ENCODE results near the gene TBC1D7.

Gene TBC1D7

DNA sequence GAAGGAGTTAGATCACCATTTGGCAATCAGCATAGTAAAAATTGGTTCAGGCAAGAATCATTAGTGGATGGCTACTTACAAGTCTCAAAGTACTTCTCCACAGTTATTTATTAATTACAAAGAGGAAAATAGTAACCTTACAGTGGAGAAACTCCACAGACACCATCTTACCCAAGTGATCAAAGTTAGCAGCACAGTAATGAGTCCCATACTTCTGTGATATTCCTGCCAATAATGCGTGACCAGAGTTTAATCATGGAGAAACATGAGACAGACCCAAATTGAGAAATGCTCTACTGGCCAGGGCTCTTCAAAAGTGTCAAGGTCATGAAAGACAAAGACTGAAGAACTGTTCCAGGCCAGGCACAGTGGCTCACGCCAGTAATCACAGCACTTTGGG, 9.5 kb downstream of the TBC1D7 start:
- DNase-seq: no peak

DNA sequence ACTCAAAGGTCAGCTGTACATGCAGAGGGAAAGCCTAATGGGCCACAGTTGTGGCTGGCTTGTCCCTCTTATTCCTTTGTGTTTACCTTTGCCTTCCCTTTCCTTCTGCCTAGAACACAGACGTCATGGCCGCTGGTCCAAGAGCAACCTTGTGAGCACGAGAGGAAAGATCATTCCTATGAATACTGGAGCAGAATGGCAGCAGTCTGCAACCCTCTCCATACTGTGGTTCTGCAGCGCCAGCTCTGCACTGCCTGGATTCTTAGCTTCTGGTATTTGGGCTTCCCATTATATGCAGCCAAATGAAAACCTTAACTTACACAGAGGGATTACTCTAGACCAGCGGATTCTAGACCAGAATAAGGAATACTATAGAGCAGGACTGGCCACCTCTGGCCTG, 12.4 kb downstream of the TBC1D7 start:
- DNase-seq: no peak

DNA sequence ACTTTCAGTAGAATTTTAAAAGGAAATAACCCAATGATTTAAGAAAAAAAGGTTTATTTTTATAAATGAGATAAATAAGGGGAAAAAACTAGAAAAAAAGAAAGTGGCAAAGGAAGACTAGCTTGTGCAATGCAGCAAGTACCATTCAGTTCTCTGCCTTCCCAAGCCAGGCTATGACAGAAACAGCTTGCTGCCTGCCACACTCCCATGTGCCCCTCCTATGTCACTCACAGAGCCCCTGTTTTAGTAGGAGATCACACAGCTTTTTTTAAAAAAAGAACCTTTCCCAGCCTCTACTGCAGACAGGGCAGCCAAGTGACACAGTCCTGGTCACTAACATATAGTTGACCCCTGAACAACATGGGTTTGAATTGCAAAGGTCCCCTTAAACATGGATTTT, 13.5 kb downstream of the TBC1D7 start:
- DNase-seq: no peak

DNA sequence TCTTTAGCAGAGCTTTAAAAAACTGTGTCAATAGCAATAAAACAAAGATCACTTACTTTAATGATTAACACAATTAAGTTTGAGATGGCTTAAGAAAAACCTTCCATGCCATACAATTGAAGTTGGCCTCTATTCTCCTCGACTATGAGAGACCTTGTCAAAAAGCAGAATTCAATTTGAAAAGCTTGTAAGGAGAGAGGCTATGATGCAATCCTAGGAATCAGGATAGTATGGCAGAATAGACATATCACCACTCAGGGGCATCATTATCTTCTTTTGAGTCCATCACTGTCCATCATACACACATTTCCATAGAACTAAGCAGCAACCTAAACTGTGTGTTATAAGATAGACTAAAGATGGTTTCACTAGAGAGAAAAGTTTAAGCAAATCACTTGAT, 17.2 kb downstream of the TBC1D7 start:
- DNase-seq: no peak

DNA sequence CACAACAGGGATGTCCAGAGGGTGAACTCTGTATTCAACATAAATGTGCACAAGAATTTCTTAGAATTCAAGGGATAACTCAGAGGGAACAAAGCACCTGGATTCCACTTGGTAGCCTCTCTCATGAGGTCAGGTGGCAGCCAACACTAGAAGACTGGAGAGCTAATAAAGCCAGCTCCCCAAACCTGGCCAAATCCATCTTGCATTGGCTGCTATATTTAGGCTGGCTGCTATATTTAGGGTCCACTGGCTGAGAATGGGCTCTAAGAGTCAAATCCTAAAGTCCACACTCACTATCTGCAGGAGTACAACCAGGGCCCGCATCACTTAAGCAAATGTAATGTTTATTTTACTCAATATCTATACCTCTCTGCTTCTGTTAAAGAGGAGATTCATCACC, 20.0 kb downstream of the TBC1D7 start:
- no peak for DNase-seq

DNA sequence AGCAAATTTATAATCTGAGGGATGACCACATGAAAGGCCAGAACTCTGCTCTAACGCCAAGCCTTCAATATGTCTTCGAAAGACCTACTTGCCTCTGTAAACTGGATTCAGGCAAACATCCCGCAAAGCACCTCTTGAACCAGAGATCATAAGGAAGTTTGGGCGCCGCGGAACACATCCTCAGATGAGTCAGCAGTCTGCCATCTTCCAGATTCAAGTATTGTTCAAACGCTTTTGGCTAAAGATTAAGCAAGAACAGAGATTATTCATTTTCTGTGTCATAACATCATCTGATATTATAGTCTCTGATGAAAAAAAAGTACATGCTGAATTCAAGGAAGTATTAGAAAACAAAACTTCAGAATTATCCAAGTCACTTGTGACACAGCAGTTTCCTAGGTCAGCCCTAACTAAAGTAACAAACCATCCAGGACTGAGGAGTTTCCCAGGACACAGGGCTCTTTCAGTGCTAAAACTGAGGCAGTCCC, 20.8 kb downstream of the TBC1D7 start:
- no peak for DNase-seq

DNA sequence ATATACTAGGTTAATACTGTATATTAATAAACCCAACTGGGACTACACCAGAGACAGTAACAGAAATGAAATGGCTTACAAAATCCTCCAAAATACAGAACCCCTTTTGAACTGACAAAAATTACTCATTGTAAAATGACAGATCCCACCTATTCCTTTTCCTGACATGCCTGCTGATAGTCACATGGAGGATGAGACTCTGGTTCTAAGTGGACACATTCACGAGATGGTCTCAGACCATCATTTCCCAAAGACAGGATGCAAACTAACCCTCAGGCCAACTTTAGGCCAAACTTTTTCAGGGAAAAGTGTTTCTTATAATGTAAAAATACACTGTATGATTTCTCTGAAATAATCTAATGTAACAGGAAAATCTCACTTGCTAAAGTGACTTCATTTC, 22.5 kb downstream of the TBC1D7 start:
- DNase-seq: no peak

DNA sequence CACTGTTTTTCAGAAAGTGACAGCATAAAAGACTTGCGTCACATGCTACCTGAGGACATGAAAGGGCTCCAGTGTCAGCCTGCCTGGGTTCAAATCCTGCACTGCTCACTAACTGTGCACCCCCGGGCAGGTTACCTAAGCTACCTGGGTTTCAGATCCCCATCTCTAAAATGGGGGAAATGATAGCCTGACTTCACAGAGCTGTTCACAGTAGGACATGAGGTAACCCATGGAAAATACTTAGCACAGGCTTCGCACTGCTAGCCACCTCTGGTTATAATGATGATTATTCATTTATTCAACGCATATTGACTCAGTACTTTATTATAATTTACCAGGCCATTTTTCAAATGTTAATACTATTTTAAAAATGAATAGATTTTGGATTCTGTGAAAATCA, 23.0 kb downstream of the TBC1D7 start:
- DNase-seq: no peak

DNA sequence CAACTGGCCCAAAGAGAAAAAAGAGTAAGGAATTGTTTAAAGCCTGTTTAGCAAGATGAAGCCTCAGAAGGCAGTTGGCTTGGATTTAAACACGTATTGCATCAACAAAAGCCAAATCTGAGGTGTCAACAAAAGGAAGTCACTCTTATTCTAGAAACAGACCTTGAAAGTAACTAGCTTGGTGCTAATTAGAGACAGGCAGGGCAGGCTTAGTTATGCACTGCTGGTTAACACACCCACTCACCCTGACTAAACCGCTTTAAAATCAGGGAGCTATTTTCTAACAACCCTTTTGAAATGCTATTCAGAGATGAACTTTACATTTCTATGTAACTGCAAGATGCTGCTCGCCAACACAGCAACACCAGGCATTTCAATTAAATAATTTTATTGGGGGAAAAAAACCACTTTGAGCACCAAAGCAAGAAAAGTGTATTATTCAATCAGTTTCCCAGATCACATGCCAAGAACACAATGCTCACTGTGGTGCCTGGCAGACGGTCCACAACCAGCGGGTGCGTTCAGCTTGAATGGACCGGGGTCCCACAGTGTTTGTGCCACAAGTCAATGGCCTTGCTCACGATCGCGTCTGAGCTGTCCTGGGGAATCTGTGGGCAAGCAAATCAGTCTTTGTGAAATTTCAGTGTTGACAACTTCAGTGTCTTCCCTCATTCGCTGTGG, 23.6 kb downstream of the TBC1D7 start:
- no peak for DNase-seq

DNA sequence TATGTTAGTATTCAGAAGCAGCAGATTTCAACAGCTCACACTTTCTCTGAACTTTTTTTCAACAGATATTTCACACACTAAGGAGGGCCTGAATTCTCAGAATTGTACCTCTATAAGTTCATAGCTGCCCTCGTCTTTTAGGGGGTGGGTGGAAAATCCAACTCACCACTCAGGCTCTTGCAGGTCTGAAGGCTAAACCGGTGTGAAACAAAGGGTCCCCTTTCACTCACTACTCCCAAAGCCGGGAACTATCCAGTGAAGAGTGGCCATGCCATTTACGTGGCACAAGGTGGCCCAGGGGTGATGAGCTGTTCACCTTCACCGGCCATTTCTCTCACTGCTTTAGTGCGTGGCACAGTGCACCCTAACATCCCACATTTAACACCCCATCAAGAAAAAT, 24.2 kb downstream of the TBC1D7 start:
- DNase-seq: no peak

DNA sequence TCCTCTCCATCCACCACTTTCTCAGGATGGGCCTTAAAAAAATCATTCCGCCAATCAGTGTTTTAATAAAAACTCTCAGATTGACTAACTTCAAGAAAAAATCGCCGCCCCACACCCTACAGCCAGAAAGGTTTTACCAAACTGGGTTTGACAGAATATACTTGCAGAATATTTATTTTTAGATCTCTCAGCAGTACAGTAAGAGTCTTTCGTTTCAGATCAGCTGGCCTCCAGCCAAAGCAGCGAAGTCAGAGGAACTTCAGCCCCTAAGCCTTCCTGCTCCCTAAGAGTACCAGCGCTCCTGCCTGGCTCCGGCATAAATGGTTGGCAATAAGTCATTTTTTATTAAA, 24.7 kb downstream of the TBC1D7 start:
- DNase-seq: no peak

DNA sequence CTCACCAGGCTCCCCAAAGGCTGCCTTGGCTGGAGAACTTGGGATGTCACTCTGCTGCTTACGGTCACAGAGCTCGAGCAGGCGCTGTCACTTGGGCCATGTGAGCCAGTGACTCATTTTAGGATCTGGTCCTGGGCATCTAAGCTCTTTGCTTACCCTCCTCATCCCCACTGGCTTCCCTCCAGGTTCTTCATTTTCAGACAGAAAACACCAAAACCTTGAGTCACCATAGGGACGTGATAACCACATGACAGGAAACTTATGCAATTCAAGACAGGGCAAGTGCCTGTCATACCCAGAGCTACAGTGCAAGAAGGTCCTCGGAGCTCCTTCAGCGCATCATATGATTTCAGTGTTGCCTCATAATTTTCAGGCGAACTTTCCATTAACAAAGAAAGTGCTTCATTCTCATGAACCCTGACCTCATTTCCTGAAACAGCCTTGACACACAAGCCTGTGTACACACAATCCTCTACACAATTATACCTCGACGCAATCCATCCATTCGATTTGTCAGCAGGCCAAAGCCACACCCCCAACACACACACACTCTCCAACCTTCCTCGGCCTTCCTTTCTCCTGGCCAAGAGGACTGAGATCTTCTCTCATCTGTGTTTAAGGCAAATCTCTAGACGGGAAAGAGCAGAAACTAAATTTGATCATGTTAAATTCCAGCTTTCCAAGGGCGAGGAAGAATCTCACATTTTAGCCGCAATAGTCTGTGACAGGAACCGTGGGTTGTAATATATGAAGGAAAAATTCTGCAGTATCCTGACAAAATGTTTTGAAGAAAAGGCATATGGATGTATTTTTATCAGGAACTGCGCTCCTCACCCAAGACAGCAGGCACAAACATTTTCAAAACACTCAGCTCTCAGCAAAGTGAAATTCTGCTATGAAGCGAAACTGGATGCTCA, 25.3 kb downstream of the TBC1D7 start:
- no peak for DNase-seq

DNA sequence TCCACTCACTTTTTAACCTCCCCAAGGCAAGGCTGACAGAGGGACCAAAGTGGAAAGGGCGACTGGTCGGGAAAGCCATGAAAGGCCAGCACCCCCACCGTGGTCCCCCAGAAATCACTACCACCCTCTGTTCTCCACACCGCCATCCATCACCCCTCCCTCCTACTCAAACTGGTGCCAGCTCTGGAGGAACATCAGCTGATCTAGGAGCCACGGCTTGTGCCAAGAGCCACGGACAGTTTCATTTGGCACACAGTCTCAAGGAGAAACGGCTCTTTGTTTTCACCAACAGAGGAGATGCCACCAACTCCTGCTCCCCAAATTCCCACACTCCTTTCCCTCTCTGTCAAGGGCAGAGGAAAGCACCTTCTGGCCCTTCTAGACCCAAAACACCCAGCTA, 26.0 kb downstream of the TBC1D7 start:
- DNase-seq: no peak

DNA sequence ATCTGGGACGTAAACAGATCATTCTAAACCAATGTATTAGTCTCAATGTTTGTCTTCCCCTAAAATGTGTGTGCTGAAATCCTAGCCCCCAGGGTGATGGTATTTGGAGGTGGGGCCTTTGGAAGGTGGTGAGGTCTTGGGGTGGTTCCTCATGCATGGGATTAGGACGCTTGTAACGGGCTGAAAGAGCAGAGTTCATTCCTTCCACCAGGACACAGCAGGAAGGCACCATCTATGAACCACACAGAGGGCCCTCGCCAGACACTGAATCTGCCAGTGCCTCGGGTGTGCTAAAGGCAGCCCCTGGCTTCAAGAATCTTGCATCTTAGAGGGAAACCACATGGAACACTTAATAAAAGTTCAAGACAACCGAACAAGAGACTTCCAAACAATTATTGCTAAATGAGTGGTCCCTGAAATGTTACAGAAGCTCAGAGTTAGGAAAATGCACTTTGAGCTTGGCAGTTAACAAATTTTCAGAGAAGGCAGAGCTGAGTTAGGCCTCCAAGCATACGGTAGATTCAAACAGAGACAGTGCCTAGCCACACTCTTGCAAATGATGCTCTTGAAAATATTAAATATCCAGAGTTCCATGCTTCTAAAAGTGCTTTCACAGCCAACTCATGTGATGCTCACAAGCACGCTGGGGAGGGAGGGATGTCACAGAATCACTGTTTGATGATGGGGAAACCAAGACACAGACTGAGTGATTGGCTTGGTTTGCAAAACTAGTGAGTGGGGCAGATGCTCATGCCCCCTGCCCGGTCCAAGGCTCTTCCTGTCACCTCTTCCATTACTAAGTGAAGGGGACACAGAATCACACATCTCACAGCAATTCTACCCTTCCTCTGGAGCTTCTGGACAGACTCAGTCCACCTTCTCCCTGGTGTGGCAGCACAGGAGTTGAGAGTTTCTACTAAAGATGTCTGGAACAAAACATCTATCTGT, 27.4 kb downstream of the TBC1D7 start:
- DNase-seq: no peak

DNA sequence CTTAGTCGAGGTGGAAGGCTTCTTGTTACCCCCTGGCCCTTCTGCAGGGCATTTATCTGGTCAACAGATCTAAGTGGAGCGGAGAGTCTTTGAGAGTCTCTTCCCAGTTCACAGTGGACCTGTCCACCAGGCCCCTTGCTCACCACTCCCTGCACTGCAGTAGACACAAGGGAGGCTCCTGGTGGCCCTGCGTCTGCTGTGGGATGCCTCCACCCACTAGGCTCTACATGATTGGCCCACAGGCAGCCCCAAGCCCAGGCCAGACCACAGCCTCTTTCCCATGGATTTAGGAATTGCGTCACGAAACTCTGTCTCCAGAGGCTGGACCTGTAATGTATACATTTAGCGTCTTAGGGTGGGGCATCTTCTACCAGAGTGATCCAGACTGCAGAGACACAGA, 28.4 kb downstream of the TBC1D7 start:
- no peak for DNase-seq

DNA sequence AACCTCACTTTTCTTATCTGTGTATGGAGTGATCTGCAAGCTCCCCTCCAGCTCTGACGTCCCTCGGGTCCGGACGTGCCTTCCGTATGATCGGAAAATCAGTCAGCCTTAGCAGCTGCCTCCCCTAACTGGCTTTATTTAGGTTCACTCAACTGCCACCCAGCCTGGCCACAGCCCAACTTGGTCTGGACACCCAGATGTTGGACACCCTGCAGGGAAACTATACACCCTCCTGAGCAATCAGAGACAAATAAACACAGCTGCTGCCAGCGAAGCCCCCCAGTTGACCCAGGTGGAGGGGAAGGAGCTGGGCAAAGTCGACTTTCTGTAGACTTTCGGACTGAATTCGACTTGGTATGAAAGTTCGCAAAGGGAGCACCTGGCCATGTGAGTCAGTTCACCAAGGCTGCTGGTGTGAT, 28.9 kb downstream of the TBC1D7 start:
- DNase-seq: no peak

DNA sequence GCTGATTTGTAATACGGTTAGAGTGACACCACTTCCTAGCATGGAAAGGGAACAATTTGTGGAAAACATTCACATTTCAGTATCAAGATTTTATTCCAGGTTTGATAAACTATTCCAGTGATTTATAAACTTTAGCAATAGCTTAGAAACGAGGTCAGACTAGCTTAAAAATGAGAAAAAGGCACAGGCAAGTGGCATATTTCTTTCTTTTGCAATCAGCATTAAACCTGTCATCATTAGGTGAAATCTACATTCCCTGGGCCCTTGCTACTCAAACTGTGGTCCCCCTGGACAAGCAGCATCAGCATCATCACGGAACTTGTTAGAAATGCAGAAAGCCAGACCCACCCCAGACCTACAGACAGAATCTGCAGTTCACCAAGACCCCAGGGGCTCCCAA, 29.9 kb downstream of the TBC1D7 start:
- DNase-seq: no peak

DNA sequence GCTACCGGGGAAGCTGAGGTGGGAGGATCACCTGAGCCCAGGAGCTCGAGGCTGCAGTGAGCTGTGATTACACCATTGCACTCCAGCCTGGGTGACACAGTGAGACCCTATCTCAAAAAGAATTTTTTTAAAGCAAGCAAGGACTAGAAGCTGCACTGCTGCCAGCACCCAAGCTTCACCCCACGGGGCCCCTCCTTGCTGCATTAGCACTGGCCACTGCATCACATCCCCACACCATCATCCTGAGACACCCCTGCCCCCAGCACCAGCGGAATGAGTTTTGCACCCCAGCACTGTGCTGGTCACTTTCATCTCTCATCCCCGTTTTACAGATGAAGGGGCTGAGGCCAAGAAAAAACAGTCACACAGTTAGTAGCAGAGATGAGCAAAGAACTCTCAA, 30.9 kb downstream of the TBC1D7 start:
- no peak for DNase-seq

DNA sequence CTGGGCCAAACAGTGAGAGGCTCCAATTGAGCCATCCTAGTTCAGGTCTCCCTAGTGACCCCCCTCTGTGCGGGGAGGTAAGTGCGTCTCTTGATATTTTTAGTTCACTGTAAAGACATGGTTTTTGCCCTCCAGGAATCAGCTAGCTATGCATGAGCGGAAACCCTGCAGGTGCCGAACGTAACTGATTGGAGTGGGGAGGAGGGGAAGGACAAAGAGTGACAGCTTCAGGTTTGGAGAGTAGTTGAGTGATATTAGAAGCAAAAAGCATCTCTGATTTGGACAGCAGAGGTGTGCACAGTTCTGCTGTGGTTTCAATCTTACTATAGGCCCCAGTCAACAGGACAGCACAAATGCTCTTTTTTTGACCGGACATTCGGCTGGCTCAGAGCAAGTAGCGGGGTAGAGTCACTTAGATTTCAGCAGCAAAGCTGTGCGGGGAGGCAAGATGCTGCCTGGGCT, 31.8 kb downstream of the TBC1D7 start:
- no peak for DNase-seq

DNA sequence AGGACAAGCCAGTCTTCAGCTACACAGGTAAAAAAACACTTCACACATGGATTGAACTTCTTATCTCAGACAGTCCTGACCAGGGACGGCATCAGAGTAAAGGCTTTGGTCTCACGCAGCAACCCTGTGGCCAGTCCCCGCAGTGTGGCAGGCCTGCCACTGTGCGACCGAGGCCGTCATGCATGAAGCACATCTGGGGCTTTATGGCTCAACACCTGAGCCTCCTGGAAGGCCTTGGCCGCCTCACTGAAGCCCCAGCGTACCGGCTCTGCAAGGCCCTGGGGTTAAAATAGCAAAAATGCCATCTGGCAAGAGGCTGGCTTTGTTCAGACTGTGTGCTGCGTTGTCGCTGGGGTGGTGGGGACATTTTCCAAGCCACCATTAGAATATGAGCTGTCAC, 32.8 kb downstream of the TBC1D7 start:
- DNase-seq: no peak

DNA sequence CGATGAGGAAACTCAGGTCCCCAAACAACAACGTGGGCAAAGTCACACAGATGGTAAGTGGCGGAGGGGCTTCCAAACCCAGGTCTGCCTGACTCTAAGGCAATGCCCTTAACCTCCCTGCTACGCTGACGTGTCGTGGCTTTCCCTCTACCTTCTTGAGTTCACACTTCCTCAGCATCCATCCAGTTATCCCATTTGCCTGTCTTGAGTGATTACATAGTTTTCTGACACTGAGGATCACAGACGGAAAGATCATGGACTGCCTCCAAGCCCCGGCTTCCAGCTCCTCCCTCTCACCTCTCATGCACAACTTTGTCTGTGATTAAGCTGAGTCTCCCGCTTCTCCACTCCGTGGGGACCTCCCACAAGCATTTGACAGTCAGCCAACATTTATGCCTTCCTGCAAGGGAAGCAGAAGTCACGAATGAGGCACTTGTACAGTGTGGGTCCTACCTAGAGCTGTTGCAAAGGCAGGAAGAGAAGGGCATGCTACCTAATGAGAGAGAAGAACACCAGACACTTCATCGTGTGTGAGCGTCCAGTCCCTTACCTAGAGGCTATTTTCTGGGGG, 33.8 kb downstream of the TBC1D7 start:
- DNase-seq: no peak

DNA sequence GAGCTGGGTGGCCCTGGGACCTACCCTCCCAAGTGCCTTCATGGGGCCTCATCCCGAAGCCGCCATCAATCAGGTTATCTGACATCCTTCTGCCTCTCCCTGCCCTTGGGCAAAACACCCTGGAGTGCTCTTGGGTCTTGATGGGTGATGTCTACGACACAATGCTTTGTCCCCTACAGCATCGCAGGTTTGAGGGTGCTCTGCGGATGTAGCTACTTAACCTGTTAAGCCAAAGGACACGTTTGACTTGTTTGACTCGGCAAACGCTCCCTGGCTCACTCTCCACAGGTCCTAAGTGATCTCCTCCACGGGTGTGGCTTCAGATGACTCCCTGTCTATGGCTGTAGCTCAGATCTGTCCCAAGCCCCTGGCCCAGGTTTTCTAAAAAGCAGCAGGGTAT, 35.6 kb downstream of the TBC1D7 start:
- no peak for DNase-seq

DNA sequence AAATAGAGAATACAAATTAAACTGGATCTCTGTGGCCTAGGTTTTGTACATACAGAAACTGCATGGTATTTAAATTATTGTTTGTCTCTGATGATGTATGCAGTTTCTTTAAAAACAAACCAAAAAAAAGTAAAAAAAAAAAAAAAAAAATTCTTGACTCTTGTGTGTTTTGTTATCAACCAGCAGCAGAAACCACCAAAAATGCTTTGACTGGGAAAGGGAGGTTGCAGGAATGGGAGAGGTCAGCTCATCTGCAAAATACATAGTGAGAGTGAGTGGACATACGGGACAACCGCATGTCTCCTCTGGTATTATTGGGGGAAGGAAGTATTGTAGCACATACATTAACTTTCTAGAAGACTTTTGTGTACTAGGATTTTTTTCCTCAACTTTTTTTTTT, 38.0 kb downstream of the TBC1D7 start:
- no peak for DNase-seq

Measured in right forelimb (tissue), 1 donor.